Measurements from ENCODE around the gene DHX38.

The DHX38 gene

DNA sequence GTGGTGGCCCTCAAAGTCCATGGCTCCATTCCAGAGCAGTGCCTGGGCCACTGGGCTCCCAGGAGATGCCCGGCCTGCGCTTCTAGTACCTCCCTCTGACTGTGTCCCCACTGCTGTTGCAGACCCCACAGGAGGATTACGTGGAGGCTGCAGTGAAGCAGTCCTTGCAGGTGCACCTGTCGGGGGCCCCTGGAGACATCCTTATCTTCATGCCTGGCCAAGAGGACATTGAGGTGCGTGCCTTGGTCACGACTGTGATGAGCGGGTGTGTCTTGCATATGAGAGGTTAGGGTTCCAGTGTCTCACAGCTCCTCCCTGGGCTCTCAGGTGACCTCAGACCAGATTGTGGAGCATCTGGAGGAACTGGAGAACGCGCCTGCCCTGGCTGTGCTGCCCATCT lies 11.3 kb downstream of the DHX38 start:
- DNase-seq (ENCODE audit: low read depth, low spot score): no peak
- H3K4me3 ChIP-seq (ENCODE audit: low read depth, low read length): no peak overlapping the region
- in situ Hi-C loops (cut with HindIII; ENCODE audit: low sequenced_read_pairs): no loop called here
- TF ChIP-seq, protein P1, sequence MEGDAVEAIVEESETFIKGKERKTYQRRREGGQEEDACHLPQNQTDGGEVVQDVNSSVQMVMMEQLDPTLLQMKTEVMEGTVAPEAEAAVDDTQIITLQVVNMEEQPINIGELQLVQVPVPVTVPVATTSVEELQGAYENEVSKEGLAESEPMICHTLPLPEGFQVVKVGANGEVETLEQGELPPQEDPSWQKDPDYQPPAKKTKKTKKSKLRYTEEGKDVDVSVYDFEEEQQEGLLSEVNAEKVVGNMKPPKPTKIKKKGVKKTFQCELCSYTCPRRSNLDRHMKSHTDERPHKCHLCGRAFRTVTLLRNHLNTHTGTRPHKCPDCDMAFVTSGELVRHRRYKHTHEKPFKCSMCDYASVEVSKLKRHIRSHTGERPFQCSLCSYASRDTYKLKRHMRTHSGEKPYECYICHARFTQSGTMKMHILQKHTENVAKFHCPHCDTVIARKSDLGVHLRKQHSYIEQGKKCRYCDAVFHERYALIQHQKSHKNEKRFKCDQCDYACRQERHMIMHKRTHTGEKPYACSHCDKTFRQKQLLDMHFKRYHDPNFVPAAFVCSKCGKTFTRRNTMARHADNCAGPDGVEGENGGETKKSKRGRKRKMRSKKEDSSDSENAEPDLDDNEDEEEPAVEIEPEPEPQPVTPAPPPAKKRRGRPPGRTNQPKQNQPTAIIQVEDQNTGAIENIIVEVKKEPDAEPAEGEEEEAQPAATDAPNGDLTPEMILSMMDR (IDR thresholded peaks at IDR 0.05; ENCODE audit: low read depth, low read length): no peak

DNA sequence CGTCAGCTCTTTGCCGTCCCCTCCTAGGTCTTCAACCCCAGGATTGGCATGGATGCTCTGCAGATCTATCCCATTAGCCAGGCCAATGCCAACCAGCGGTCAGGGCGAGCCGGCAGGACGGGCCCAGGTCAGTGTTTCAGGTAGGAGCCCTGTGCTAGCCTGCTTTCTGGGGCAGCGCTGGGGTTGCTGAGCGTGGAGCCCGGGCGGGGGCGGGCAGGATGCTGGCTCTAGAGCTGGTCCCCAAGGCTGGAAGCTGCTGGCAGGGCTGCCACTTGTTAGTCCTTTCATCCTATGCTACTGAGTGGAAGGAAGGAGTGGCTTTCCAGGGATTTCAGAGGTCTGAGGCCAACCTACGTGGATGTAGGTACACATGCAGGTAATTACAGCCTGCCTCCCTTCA lies 12.3 kb downstream of the DHX38 start:
- in situ Hi-C loops (cut with HindIII; ENCODE audit: low sequenced_read_pairs): no loop called here

DNA sequence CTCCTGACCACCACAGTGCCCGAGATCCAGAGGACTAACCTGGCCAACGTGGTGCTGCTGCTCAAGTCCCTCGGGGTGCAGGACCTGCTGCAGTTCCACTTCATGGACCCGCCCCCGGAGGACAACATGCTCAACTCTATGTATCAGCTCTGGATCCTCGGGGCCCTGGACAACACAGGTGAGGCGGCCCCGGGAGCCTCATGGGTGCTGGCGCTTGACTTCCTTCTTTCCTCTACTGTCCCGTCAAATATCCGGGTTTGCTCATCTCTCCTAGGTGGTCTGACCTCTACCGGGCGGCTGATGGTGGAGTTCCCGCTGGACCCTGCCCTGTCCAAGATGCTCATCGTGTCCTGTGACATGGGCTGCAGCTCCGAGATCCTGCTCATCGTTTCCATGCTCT lies 13.7 kb downstream of the DHX38 start:
- DNase-seq (ENCODE audit: low read depth, low spot score): no peak
- TF ChIP-seq, protein P1 (IDR thresholded peaks at IDR 0.05; ENCODE audit: low read depth, low read length): no peak
- in situ Hi-C loops (cut with HindIII; ENCODE audit: low sequenced_read_pairs): no loop called here
- H3K4me3 ChIP-seq (ENCODE audit: low read depth, low read length): no peak overlapping the region

More for the DNA sequence above, 12.3 kb downstream of the DHX38 start:
- TF ChIP-seq, protein P1 (IDR thresholded peaks at IDR 0.05; ENCODE audit: low read depth, low read length): no peak
- H3K4me3 ChIP-seq (ENCODE audit: low read depth, low read length): no peak overlapping the region
- no peak for DNase-seq (ENCODE audit: low read depth, low spot score)

DNA sequence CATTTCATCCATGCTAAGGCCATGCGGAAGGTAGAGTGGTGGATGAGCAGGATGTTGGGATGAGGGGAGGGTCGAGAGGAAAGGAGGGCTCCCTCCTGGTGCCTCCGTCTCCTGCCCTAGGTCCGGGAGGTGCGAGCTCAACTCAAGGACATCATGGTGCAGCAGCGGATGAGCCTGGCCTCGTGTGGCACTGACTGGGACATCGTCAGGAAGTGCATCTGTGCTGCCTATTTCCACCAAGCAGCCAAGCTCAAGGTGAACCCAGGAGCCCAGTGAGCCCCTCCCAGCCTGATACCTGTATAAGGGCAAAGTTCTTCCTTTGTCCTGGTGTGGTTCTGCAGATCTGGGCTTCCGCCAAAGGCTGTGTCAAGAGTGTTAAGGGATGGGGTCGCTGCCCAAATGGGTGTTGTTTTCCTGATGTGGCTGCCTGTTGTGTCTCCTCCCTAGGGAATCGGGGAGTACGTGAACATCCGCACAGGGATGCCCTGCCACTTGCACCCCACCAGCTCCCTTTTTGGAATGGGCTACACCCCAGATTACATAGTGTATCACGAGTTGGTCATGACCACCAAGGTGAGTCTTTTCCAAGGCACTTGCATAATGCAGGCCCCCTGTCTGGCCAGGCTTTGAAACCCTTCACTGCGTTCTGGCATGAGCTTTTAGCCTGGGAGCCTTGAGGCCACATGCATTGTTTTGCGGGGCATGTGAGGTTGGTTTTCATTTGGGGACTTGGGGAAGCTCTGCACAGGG lies 14.9 kb downstream of the DHX38 start:
- no peak overlapping the region for H3K4me3 ChIP-seq (ENCODE audit: low read depth, low read length)
- in situ Hi-C loops (cut with HindIII; ENCODE audit: low sequenced_read_pairs): no loop called here
- TF ChIP-seq, protein P1 (IDR thresholded peaks at IDR 0.05; ENCODE audit: low read depth, low read length): no peak

DNA sequence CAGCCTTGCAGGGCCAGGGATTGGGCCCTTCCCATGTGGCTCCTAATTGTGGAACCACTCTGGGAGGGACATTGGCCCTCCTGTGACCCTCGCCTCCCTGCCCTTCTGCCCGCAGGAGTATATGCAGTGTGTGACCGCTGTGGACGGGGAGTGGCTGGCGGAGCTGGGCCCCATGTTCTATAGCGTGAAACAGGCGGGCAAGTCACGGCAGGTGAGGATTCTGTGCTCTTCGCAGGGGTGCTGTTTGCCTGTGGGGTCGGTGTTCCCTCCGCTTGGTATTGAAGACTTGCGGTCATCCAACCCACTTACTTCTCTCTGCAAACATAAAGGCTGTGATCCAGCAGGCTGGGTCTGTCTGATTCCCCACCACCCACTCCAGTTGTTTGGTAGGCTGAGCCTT lies 15.7 kb downstream of the DHX38 start:
- DNase-seq (ENCODE audit: low read depth, low spot score): no peak
- TF ChIP-seq, protein P1 (IDR thresholded peaks at IDR 0.05; ENCODE audit: low read depth, low read length): no peak
- in situ Hi-C loops (cut with HindIII; ENCODE audit: low sequenced_read_pairs): no loop called here
- H3K4me3 ChIP-seq (ENCODE audit: low read depth, low read length): no peak overlapping the region

More for the DNA sequence above, 14.9 kb downstream of the DHX38 start:
- DNase-seq (ENCODE audit: low read depth, low spot score): no peak

DNA sequence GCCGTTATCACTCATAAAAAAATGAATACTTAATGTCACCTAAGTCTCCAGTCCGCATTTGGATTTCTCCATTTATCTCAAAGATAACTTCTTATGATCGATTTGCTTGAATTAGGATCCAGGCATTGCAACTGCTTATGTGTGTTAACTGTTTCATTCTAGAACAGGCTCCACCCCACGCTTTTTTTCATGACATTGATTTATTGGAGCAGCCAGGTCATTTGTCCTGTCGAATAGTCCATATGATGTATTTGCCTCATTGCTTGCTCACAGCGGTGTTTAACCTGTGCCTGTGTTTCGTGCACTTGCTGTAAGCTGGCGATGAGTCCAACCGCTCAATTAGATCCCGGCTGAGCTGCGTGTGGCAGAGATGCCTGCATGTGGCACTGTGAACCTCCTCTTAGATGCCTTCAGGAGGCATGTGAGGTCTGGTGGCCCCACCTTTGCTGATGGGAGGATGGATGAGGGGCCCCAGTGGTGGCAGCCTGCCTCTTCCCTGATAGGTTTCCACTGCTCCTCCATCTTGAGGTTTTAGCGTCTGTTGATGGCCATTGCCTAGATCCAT lies 16.4 kb downstream of the DHX38 start:
- TF ChIP-seq, protein P1 (IDR thresholded peaks at IDR 0.05; ENCODE audit: low read depth, low read length): no peak
- DNase-seq (ENCODE audit: low read depth, low spot score): no peak
- in situ Hi-C loops (cut with HindIII; ENCODE audit: low sequenced_read_pairs): no loop called here
- no peak overlapping the region for H3K4me3 ChIP-seq (ENCODE audit: low read depth, low read length)

Measured in astrocyte of the spinal cord (primary cell).